SK-N-MC (cell line): ENCODE data around the gene FRMD3.

Source experiments
- DNase-seq: peaks from one replicate; pipeline ENCODE4 v3.0.0-alpha.2; 2011; ENCODE audit warnings: low read depth, low spot score
- H3K27ac ChIP-seq: fragments of 200-600 bp; sonication (generic); 2 replicates; pipeline ENCODE4 v1.5.1; 2016; ENCODE audit warnings: mixed run types
- H3K36me3 ChIP-seq: fragments of 200-600 bp; sonication (generic); 2 replicates; pipeline ENCODE4 v1.6.1; 2017; ENCODE audit warnings: antibody characterized with exemption, low read length, mixed read lengths; ENCODE audit not compliant: insufficient read depth
- H3K4me3 ChIP-seq: fragments of 200-600 bp; sonication (generic); 2 replicates; pipeline ENCODE4 v1.5.1; 2016
- H3K9ac ChIP-seq: fragments of 200-600 bp; sonication (generic); 2 replicates; pipeline ENCODE4 v1.8.0; 2017; ENCODE audit warnings: mixed run types, mixed read lengths; ENCODE audit not compliant: insufficient read length
- H3K9me3 ChIP-seq: fragments of 200-600 bp; sonication (generic); 2 replicates; pipeline ENCODE4 v1.6.1; 2017; ENCODE audit warnings: low read depth, mild to moderate bottlenecking, antibody characterized with exemption, low read length, moderate library complexity, mixed read lengths
- EZH2 ChIP-seq: fragments of 200-600 bp; sonication (generic); IDR thresholded peaks from one replicate; pipeline ENCODE4 v1.6.1; 2017; ENCODE audit warnings: antibody characterized with exemption
- FOXP2 ChIP-seq: optimal IDR thresholded peaks from 2 replicates; pipeline ENCODE3; 2011; ENCODE audit warnings: mild to moderate bottlenecking, moderate library complexity; ENCODE audit not compliant: insufficient read depth; ENCODE audit errors: extremely low read length, control extremely low read depth
- POLR2AphosphoS5 ChIP-seq: IDR thresholded peaks from 2 replicates; pipeline ENCODE4 v1.6.1; 2012; ENCODE audit warnings: mild to moderate bottlenecking, low read depth, low read length, borderline replicate concordance

Gene FRMD3

DNA sequence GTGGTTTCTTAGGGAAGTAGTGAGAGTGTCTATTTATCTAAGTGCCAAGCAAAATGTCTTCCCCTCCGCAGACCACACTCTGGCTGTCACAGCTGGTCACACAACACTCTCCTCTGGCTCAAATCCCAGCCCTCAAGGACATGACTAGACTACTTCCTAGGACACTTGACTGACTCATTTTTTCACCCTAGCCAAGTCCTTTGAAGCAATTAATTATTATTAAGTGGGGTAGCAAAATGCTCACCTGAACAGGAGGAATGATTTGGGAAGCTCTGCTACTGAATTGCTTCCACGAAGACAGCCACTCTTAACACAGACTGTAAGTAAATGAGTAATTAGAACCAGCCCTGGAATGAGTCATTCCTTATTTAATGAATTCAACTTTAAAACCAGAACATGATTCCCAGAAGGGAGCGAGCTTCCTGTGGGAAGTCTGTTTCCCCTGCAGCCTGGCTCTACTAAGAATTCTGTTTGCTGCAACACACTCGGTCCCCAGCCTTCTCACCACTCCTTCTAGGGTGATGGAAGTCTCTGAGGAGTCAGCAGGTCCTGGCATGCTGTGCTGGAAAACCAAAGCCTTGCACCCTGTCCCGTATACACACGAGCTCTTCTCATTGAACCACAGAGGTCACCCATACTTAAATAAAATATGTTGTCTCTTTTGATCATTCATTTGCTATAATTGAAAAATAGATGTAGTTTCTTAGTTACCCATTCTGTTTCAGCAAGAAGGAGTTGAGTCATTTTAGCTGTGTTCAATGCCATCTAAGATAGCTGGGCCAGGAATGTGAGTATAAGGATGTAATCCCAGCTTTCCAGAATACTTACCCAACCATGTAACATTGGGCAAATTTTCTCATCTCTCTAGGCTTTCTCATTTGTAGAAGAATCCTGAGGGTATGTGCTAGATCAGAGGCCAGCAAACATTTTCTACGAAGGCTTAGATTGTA lies 256.6 kb downstream of the FRMD3 start:
- DNase-seq: peak; percentile 57
- H3K9ac ChIP-seq: no peak overlapping the region
- H3K4me3 ChIP-seq: peak overlapping the region; percentile 56

GRCh38 chr9:83280790-83281189 lies 257.4 kb downstream of the FRMD3 start:
- TF ChIP-seq POLR2AphosphoS5 (no peak), EZH2 (no peak), FOXP2 (no peak)
- no peak overlapping the region for H3K27ac ChIP-seq
- no peaks in the 10 kb centered on the region for H3K9me3 ChIP-seq
- no peak for DNase-seq
- no peak overlapping the region for H3K9ac ChIP-seq
- H3K4me3 ChIP-seq: peak overlapping the region; percentile 56; the same call in 1 of the 2 replicates
- no peaks in the 10 kb centered on the region for H3K36me3 ChIP-seq

More for the DNA sequence above, 256.6 kb downstream of the FRMD3 start:
- no peaks in the 10 kb centered on the region for H3K9me3 ChIP-seq
- H3K36me3 ChIP-seq: no peaks in the 10 kb centered on the region
- peak; percentile 77 for TF ChIP-seq FOXP2
- no peak for TF ChIP-seq EZH2
- 0 out of 2 replicates have a peak overlapping the region, but pooled peaks have one; percentile 42 for H3K27ac ChIP-seq

- Histone ChIP-seq H3K36me3 (no peaks in the 10 kb centered on the region), H3K27ac (no peak overlapping the region), H3K9ac (no peak overlapping the region), H3K9me3 (no peaks in the 10 kb centered on the region), H3K4me3 (no peak overlapping the region)
- no peak for DNase-seq
- no peak for TF ChIP-seq FOXP2
- no peak for TF ChIP-seq EZH2
Measured at GRCh38 chr9:83280268-83280667, 257.9 kb downstream of the FRMD3 start.

- Histone ChIP-seq H3K4me3 (no peak overlapping the region), H3K27ac (no peak overlapping the region), H3K9ac (no peak overlapping the region), H3K9me3 (no peaks in the 10 kb centered on the region), H3K36me3 (no peaks in the 10 kb centered on the region)
- DNase-seq: no peak
- no peak for TF ChIP-seq FOXP2
- no peak for TF ChIP-seq EZH2
- TF ChIP-seq POLR2AphosphoS5: no peak
Measured at GRCh38 chr9:83274787-83275186, 263.4 kb downstream of the FRMD3 start.

DNA sequence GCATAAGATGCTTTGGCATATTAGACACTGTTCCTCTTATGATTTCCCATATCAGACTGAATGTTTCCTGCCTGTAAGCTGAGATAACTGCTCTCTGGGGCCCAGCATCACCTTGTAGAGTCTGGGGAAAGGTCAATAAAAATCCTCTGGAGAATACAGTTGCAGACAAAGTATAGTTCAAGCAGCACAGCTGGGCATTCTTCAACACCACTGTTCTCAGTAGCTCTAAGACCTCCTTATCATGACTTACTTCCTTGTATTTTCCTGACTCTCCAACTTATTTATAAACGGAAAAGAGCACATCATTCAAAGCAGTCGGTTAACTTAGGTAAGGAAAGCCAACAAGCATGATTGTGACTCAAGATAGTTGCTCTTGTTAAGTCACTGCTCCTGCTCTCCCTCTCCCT lies 266.5 kb downstream of the FRMD3 start:
- Histone ChIP-seq H3K27ac (no peak overlapping the region), H3K4me3 (no peak overlapping the region), H3K9me3 (no peaks in the 10 kb centered on the region), H3K36me3 (no peaks in the 10 kb centered on the region), H3K9ac (no peak overlapping the region)
- TF ChIP-seq EZH2 (no peak), POLR2AphosphoS5 (no peak), FOXP2 (no peak)
- DNase-seq: no peak

GRCh38 chr9:83270116-83270515 lies 268.1 kb downstream of the FRMD3 start:
- Histone ChIP-seq H3K9me3 (no peaks in the 10 kb centered on the region), H3K4me3 (no peak overlapping the region), H3K27ac (no peak overlapping the region), H3K9ac (no peak overlapping the region), H3K36me3 (no peaks in the 10 kb centered on the region)
- TF ChIP-seq FOXP2: no peak
- TF ChIP-seq POLR2AphosphoS5: no peak
- no peak for TF ChIP-seq EZH2
- DNase-seq: no peak

DNA sequence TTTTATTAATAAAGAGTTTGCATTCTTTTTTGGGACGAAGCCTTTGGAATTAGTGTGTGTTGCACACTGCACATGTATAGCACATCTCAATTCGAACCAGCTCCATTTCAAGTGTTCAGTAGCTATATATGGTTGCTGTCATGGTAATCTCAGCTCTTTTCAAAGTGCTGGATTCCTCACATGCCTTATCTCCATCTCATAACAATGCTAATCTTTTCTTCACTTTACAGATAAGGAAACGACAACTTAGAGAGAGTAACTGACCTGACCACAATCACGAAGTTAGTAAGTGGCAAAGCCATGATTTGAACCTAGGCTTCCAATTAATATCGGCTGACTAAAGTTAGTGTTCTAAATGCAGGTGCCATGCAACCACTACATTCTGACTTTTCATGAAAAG lies 270.5 kb downstream of the FRMD3 start:
- no peak overlapping the region for H3K27ac ChIP-seq
- H3K9me3 ChIP-seq: no peaks in the 10 kb centered on the region
- H3K36me3 ChIP-seq: no peaks in the 10 kb centered on the region
- TF ChIP-seq EZH2: no peak
- no peak for TF ChIP-seq FOXP2
- no peak for TF ChIP-seq POLR2AphosphoS5
- no peak for DNase-seq
- no peak overlapping the region for H3K4me3 ChIP-seq
- no peak overlapping the region for H3K9ac ChIP-seq

GRCh38 chr9:83266666-83267496 lies 271.3 kb downstream of the FRMD3 start:
- H3K9ac ChIP-seq: no peak overlapping the region
- no peak for DNase-seq
- H3K4me3 ChIP-seq: no peak overlapping the region
- TF ChIP-seq EZH2 (no peak), FOXP2 (no peak), POLR2AphosphoS5 (no peak)
- H3K36me3 ChIP-seq: no peaks in the 10 kb centered on the region
- H3K9me3 ChIP-seq: no peaks in the 10 kb centered on the region
- H3K27ac ChIP-seq: no peak overlapping the region
